Limb (tissue), 2 donors: ENCODE results near the gene SCUBE2.
"Not testable (repeated sequence)": the region's sequence is repeated elsewhere in the genome, so short reads cannot be mapped to it uniquely, and the experiment has no call there.

Experiments
- DNase-seq, 2 donors: peaks; one replicate each; pipeline ENCODE4 v3.0.0-alpha.2; 2016; ENCODE audit errors: extremely low spot score in 2 of 2

Gene SCUBE2

DNA sequence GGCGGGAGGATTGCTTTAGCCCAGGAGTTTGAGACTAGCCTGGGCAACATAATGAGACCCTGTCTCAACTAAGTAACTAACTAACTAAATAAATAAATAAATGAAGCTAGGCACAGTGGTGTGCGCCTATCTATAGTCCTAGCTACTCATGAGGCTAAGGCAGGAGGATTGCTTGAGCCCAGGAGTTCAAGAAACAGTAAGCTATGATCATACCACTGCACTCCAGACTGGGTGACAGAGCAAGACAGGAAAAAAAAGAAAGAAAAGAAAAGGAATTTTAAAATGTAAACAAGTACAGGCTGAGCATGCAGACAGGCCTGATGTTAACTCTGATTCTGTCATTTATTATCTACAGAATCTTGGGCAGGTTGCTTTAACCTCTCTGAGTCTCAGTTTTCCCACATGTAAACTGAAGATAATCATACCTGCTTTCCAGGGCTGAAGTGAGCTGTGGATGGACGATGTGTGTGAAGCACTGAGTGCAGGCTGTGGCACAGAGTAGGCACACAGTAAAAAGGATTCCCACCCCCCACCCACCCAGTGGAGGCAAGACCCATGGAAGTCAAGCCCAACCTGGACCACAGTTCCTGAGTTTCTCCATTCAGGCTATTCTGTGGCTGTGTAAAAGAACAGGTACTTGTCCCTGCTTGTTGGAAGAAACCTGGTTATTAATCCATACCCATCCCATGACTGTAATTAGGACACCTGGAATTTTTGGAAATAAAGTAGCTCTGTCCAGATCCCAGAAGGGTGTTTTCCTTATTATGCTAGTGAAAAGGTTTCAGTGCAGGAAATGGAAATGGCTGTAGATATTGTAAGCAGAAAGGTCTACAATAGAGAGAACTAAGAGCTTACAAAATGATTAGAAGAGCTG, 18.7 kb upstream of the SCUBE2 start:
- DNase-seq: no peak

DNA sequence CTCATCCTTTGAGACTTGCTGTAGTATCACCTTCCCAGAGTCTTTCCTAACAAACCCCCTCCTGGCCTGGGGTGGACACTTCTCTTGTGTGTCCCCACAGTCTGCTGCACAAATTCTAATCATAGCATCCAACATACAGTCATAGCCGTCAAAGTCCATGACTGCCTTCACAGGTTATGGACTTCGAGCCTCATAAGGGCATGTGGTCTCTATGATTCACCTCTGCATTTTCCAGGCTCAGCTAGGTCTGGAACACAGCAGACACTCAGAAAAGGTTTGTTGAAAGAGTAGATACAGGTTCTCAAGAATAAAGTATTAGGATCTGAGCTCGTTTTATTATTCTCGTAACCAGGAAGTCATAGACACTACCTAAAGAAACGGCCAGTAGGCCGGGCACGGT, 13.2 kb upstream of the SCUBE2 start:
- no peak for DNase-seq

DNA sequence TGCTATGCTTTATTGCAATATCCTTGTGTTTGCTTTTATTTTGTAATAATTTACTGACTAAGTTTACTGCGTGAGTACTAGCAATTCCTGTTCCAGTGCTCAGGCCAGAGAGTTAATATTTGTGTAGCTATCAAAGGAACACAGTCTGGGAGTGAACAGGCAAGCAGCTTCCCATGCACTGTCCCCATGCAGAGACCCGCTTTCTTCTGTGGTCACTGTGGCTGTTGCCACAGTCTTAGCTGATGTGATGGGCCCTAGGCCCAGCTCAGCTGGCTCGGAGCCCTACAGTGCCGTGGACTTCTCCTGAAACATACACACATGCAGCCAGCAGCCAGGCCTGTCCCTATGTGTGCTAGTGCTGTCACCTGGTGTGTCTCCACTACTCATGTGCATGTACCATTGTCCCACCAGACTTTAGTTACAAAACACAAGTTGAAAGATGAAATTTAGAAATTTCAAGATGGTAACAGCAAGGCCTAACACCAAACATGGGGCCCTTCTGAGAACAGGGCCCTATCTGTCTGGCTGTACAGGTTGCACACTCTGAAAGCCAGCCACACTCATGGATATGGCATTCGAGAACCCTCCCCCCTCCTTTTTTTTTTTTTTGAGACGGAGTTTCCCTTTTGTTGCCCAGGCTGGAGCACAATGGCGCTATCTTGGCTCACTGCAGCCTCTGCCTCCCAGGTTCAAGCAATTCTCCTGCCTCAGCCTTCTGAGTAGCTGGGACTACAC, 12.3 kb upstream of the SCUBE2 start:
- DNase-seq: no peak

DNA sequence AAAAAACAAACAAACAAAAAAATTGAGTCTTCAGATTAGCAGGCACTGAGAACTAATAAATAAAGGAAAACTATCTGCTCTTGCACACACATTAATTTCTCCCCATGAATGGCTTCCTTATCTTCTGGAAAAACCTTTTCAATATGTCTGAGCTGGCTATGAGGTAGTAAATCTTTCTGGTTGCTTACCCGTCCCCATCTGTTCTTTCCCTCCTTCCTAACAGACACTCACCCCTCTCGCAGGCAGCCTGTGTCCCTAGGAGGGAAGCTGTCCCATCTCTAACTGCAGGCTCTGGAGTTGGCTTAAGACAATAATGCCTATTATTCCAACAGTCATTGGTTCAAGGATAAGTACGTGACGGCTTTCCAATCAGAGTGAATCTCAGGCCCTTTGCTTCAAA, 8.2 kb upstream of the SCUBE2 start:
- no peak for DNase-seq

DNA sequence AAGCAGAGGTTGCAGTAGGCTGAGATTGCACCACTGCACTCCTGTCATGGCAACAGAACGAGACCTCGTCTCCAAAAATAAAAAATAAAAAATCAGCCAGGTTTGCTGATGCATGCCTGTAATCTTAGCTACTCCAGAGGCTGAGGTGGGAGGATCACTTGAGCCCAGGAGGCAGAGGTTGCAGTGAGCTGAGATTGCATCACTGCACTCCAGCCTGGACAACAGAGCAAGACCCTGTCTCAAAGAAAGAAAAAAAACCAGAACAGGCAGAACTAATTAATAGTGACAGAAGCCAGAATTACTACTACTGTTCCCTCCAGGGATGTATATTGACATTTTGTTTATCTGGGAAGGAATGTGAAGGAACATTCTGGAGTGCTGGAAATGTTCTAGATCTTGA, 7.1 kb upstream of the SCUBE2 start:
- not testable (repeated sequence) for DNase-seq

DNA sequence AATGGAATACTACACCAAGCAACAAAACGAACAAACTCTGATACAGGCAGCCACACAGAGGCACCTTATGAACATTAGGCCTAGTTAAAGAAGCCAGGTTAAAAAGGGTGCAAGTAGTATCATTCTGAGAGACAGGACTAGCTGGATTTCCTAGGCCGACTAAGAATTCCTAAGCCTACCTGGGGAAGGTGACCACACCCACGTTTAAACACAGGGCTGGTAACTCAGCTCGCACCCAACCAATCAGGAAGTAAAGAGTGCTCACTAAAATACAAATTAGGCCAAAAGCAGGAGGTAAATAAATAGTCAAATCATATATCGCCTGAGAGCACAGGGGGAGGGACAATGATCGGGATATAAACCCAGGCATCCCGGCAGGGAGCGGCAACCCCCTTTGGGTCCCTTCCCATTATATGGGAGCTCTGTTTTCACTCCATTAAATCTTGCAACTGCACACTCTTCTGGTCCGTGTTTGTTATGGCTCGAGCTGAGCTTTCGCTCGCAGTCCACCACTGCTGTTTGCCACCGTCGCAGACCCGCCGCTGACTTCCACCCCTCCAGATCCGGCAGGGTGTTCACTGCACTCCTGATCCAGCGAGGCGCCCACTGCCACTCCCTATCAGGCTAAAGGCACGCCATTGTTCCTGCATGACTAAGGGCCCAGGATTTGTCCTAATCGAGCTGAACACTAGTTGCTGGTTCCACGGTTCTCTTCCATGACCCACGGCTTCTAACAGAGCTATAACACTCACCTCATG, 6.0 kb upstream of the SCUBE2 start:
- DNase-seq: not testable (repeated sequence)

DNA sequence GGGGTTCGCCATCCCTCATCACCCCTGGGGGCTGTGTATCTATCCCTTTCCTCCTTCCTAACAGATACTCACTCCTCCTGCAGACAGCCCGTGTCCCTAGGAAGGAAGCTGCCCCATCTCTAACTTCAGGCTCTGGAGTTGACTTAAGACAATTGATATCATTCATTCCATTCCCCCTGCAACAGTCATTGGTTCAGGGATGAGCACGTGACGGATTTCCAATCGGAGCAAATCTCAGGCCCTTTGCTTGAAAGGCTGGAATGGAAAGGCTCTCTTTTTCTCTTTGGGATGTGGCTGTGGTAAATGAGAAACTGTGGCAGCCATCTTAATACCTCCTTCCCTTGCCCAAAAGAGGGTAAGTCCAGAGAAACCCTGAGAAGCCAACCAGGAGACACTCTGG, 5.0 kb upstream of the SCUBE2 start:
- DNase-seq: no peak

DNA sequence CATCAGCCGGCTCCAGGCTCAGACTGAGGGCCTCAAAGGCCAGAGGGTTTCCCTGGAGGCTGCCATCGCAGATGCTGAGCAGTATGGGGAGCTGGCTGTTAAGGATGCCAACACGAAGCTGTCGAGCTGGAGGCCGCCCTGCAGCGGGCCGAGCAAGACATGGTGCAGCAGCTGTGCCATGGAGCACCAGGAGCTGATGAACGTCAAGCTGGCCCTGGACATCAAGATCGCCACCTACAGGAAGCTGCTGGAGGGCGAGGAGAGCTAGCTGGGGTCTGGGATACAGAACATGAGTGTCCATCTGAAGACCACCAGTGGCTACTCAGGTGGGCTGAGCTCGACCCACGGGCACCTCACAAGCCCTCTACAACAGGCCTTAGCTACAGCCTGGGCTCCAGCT, 4.0 kb upstream of the SCUBE2 start:
- no peak for DNase-seq

DNA sequence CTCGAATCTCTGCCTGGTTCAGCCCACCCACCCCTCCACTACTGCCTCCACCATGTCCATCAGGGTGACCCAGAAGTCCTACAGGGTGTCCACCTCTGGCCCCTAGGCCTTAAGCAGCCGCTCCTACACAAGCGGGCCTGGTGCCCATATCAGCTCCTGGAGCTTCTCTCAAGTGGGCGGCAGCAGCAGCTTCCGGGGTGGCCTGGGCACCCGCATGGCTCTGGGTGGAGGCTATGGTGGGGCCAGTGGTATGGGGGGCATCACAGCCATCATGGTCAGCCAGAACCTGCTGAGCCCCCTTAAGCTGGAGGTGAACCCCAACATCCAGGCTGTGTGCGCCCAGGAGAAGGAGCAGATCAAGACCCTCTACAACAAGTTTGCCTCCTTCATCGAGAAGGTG, 3.0 kb upstream of the SCUBE2 start:
- DNase-seq: no peak

DNA sequence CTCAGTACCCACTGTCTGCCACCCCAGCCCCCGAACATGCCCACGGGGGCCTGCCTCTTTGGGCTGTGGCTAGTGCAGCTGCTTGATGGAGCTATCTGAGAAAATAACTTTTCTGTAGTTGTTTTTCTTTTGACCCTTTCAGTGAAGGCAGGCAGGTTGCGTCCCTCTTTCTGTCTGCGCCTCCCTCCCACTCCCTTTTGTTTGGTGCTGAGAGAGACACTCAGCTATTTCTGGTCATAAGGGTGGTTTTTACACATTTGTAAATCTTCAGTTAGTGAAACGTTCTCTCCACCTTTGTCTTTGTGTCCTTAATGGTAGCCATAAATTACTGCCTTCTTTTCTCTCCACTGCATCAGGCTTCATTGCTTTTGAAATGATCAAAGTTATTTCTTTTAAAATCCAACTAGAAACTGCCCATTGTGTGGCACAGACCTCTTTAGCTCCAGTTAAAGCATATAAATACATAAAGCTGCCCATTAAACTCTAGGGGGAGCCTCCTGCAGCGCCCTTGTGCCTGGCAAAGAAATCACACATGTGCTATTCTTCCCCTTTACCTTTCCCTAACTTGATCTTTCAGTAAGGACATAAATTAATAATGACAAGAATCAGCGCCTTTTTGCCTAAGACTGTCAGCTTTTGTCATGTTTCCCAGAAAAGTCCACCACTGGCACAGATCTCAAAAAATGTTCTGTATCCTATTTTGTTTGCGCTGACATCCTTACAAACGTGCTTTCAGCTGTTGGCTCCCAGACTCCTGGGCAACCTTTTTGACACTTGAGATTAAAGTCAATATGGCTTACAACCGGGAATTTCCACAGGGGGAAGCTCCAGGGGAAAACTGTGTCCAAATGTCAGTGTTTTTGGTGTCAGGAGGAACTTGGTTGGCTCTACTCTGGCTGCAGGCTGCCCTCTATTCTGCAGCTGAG, 1.7 kb upstream of the SCUBE2 start:
- DNase-seq: no peak

DNA sequence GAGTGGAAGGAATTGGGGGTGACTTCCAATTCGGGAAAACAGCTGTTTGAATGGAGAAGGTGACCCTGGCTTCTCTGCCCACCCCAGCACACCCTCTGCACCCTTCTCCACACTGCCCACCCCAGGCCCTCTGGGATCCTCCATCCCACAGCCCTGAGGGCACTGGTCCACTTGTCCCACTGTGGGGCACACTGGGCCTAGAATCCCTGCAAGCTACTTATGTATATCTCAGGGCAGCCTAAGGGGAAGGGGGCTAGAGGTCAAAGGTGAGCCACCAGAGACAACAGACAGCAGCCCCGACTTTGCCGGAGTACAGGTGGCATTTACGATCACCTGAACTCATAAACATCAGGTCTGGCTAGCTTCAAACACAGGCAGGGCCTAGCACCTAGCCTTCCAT, 673 bp upstream of the SCUBE2 start:
- no peak for DNase-seq

DNA sequence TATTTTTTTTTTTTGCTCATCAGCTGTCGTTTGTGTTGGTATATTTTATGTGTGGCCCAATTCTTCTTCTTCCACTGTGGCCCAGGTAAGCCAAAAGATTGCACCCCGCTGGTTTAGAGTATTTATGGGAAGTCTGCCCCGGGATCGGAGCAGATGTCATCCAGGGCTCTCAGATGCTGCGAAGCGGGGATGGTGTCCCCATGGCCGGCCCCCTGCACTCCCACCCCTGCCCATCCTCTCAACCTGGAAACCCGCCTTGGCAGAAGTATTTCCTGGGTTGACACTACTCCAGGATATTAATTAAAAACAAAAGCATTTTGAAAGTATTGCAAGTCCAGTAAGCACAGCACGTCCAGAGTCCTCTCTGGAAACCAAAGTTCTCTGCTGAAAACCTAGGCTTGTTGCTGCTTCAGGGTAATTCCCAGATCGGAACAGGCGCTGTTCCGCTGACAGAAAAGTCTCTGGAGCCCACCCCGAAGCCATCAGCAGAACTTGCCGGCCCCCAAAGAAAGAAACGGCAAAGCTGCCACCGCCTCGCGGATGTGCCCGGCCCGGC, 833 bp downstream of the SCUBE2 start:
- DNase-seq: no peak

DNA sequence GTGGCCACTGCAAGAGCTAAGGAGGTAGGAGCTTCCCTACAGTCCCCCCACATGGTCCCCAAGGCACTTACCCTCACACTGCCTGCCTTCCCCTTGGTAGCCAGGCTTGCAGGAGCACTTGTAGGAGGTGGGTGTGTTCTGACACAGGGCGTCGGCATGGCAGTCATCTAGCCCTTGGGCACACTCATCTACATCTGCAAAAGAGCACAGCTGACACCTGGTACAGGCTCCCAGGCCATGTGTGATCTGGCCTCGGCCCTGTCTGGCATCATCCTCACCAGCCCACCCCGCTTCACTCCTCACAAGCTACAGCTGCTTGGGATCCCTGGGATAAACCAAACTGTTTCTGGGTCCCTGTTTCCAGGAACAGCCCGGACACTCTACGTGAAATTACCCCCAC, 1.8 kb downstream of the SCUBE2 start:
- no peak for DNase-seq

DNA sequence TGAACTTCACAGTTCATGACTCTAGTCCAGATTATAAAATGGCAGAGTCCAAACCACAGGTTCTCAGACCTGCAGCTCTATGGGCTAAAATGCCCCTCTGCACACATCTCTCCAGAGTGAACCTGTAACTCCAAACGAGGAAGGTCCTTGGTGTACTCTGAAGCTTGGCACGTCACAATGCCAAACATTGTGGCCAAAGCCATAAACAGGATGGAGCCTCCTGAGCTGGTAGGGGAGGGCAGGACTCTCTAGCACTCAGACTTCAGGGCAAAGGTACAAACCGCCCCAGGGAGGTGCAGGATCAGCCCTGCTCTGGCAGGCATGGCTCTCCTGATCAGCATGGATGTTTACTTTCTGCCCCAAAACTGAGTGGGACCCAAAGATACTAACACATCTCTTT, 2.3 kb downstream of the SCUBE2 start:
- DNase-seq: no peak

DNA sequence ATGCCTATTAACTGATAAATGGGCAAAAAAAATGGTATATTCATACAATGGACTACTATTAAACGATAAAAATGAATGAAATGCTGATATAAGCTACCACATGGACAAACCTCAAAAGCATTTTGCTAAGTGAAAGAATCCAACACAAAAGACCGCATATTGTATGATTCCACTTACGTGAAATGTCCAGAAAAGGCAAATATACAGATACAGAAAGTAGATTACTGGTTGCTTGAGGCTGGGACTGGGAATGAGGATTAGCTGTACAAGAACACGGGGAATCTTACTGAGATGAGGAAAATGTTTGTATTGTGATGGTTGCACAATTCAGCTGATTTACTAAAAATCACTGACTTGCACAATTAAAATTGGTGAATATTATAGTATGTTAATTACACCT, 8.8 kb downstream of the SCUBE2 start:
- no peak for DNase-seq

DNA sequence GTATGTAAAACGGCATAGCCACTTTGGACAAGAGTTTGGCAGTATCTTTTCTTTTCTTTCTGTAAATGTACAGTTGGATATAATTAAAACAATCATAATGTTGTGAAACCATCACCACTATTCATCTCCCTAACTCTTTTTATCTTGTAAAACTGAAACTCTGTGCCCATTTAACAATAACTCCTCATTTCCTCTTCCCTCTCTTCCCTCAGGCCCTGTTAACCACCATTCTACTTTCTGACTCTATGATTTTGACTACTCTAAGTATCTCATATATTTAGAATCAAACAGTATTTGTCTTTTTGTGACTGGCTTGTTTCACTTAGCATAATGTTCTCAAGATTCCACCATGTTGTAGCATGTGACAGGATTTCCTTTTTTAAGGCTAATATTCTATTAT, 10.2 kb downstream of the SCUBE2 start:
- DNase-seq: no peak

DNA sequence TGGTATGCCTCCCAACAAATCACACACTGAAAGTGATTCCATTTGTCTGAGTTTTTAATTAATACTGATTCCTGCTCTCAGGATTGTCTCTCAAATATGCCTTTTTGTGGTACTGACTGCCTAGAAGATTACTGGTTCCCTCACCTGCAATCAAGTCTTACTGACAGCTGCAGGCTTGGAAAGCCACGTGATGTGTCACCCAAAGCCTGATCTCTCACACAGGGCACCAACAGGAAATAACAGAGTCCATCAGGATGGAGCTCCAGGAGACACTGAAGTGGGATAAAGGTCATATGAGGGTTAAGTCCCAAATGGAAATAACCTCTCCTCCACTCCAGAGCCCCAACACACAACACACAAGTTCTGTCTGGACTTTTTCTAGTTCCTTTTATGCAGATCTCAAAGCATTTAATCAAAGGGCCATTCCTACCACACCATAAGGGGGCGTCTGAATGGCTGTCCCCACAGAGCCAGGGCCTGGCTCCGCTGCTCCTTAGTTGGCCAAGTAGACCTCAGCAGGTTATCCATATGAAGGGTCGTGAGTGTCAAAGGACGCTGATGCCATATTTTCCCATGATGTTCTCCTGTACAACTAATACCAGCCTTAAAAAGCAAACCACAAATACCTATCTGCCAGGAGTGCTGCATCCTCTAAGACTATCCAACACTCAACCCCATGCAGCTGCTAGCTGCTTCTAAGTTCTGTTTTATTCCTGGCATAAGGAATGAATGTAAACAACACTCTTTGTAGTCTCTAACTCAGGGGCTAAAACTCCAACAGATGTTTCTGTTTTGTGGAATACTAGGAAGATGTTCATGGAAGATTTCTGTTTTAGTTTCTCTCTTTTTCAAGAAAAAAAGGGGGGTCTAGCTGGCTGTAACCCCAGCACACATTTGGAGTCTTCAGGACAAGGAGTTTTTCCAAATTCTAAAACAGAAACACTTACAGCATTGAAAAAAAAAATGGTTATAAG, 13.0 kb downstream of the SCUBE2 start:
- peak in 1 of 2 donors; percentile 43 for DNase-seq

DNA sequence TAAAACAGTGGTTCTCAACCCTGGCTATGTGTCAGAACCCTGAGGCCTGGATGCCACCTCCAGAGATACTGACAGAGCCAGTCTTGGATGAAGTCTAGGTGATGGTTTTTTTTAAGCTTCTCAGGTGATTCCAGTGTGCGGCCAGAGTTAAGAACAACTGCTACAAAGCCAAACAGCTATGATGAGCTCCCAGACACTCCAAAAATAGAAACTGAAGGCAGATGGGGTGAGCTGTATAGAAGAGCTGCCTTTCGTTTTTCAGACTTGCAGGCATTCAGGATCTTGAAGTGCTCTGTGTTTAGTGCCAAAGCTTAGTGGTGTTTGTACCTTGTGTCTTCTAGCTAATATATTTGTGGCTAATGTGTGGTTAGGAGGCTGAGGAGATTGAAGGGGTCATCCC, 14.2 kb downstream of the SCUBE2 start:
- DNase-seq: no peak

DNA sequence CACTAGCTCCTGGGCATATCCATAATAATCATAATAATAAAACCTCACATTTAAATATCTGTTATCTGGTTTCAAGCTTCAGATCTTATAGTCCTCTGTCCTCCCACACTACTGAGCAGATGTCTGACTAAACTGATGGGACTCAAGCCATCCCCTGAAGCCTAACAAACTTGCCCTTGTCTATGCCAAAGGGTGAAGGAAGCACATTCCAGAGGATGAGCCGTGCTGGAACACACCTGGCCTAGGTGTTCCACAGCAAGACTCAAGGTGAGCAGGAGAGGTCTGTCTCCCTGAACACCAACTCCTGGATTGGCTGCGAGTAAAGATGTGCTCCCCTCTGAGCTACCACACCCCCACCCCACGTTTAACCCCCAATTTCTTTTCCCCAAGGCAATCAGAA, 14.7 kb downstream of the SCUBE2 start:
- no peak for DNase-seq

DNA sequence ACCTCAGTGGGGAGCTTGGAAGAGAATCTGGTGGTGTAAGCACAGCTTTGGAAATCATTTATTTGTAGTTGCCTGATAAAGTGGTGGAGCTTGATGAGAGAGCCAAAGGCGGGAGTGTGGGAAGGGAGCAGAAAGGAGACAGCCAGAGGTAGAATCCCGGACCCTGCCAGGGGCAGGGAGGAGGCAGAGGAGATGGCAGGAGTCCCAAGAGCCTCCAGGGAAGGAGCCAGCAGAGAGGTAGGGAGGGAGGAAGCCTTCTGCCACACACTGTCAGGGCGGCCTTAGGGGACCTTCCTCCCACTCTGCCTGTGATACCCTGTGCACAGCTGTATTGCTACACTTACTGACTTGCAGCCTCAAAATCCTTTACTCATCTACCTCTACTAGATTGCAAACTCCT, 15.4 kb downstream of the SCUBE2 start:
- no peak for DNase-seq
